ENCODE data around the gene EPB41L2.

EPB41L2 gene

GRCh38 chr6:130848945-130849344, 214.1 kb downstream of the EPB41L2 start:
- Histone ChIP-seq H3K27me3 (ENCODE audit: low read depth, low read length) (0 out of 2 replicates have a peak, but pooled peaks cover 8% of the 10 kb centered on the region), H3K36me3 (replicated peaks; ENCODE audit: low read depth, low read length) (no peaks in the 10 kb centered on the region), H3K4me1 (ENCODE audit: low read length) (peaks cover 9% of the 10 kb centered on the region), H3K79me2 (ENCODE audit: low read length) (no peaks in the 10 kb centered on the region), H3K9ac (ENCODE audit: low read length) (no peak overlapping the region), H3K4me2 (ENCODE audit: low read length) (no peak overlapping the region), H3K27ac (ENCODE audit: low read length) (no peak overlapping the region), H3K9me3 (ENCODE audit: insufficient read depth, low read length) (no peaks in the 10 kb centered on the region), H4K20me1 (ENCODE audit: insufficient read depth, low read length) (no peaks in the 10 kb centered on the region), H2AFZ (ENCODE audit: low read depth, low read length) (no peak overlapping the region), H3K4me3 (ENCODE audit: low read length) (no peak overlapping the region)
- TF ChIP-seq, protein P1, sequence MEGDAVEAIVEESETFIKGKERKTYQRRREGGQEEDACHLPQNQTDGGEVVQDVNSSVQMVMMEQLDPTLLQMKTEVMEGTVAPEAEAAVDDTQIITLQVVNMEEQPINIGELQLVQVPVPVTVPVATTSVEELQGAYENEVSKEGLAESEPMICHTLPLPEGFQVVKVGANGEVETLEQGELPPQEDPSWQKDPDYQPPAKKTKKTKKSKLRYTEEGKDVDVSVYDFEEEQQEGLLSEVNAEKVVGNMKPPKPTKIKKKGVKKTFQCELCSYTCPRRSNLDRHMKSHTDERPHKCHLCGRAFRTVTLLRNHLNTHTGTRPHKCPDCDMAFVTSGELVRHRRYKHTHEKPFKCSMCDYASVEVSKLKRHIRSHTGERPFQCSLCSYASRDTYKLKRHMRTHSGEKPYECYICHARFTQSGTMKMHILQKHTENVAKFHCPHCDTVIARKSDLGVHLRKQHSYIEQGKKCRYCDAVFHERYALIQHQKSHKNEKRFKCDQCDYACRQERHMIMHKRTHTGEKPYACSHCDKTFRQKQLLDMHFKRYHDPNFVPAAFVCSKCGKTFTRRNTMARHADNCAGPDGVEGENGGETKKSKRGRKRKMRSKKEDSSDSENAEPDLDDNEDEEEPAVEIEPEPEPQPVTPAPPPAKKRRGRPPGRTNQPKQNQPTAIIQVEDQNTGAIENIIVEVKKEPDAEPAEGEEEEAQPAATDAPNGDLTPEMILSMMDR (IDR thresholded peaks at IDR 0.05; ENCODE audit: low read depth, low read length): no peak
- TF ChIP-seq EZH2phosphoT487 (IDR thresholded peaks at IDR 0.05; ENCODE audit: low read depth): no peak

GRCh38 chr6:130847001-130847910, 215.8 kb downstream of the EPB41L2 start:
- no peaks in the 10 kb centered on the region for H3K9me3 ChIP-seq (ENCODE audit: insufficient read depth, low read length)
- no peak for TF ChIP-seq EZH2phosphoT487 (IDR thresholded peaks at IDR 0.05; ENCODE audit: low read depth)
- TF ChIP-seq, protein P1 (IDR thresholded peaks at IDR 0.05; ENCODE audit: low read depth, low read length): no peak

DNA sequence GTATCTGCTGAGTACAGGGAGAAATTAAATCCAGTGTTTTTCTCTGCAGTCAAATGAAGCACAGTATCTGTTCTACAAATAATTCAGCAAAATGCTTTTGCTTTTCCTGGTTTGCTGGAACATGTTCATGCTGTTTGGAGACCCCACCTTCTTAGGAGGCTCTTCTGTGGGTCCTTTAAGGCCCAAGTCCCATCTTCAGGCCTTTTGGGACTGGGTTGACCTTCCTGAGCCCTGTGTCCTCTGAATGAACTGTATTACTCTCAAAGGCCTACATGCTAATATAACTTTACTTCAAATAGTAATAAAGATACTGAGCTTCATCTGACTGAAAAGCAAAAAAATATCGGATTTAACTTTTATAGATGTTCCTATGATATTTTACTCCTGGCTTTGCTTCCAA, 216.5 kb downstream of the EPB41L2 start:
- H3K79me2 ChIP-seq (ENCODE audit: low read length): no peaks in the 10 kb centered on the region
- no peak overlapping the region for H3K4me2 ChIP-seq (ENCODE audit: low read length)
- no peak overlapping the region for H3K27ac ChIP-seq (ENCODE audit: low read length)
- no peaks in the 10 kb centered on the region for H4K20me1 ChIP-seq (ENCODE audit: insufficient read depth, low read length)
- no peaks in the 10 kb centered on the region for H3K9me3 ChIP-seq (ENCODE audit: insufficient read depth, low read length)
- H3K9ac ChIP-seq (ENCODE audit: low read length): no peak overlapping the region
- no peaks in the 10 kb centered on the region for H3K27me3 ChIP-seq (ENCODE audit: low read depth, low read length)
- TF ChIP-seq, protein P1 (IDR thresholded peaks at IDR 0.05; ENCODE audit: low read depth, low read length): no peak
- no peak for TF ChIP-seq EZH2phosphoT487 (IDR thresholded peaks at IDR 0.05; ENCODE audit: low read depth)
- no peak overlapping the region for H3K4me3 ChIP-seq (ENCODE audit: low read length)
- H3K4me1 ChIP-seq (ENCODE audit: low read length): peaks cover 9% of the 10 kb centered on the region
- H2AFZ ChIP-seq (ENCODE audit: low read depth, low read length): no peak overlapping the region
- no peaks in the 10 kb centered on the region for H3K36me3 ChIP-seq (replicated peaks; ENCODE audit: low read depth, low read length)

More at GRCh38 chr6:130847001-130847910, 215.8 kb downstream of the EPB41L2 start:
- no peaks in the 10 kb centered on the region for H3K79me2 ChIP-seq (ENCODE audit: low read length)
- H3K9ac ChIP-seq (ENCODE audit: low read length): no peak overlapping the region
- H3K27ac ChIP-seq (ENCODE audit: low read length): no peak overlapping the region
- H3K36me3 ChIP-seq (replicated peaks; ENCODE audit: low read depth, low read length): no peaks in the 10 kb centered on the region
- H3K4me2 ChIP-seq (ENCODE audit: low read length): peak overlapping the region; percentile 54
- peak overlapping the region; percentile 6; the same call in 1 of the 2 replicates for H2AFZ ChIP-seq (ENCODE audit: low read depth, low read length)
- H4K20me1 ChIP-seq (ENCODE audit: insufficient read depth, low read length): no peaks in the 10 kb centered on the region
- H3K4me3 ChIP-seq (ENCODE audit: low read length): no peak overlapping the region
- H3K4me1 ChIP-seq (ENCODE audit: low read length): peaks cover 9% of the 10 kb centered on the region
- H3K27me3 ChIP-seq (ENCODE audit: low read depth, low read length): no peaks in the 10 kb centered on the region

GRCh38 chr6:130843575-130844320, 219.3 kb downstream of the EPB41L2 start:
- Histone ChIP-seq H3K27ac (ENCODE audit: low read length) (no peak overlapping the region), H4K20me1 (ENCODE audit: insufficient read depth, low read length) (no peaks in the 10 kb centered on the region), H2AFZ (ENCODE audit: low read depth, low read length) (no peak overlapping the region), H3K4me1 (ENCODE audit: low read length) (peaks cover 9% of the 10 kb centered on the region), H3K4me3 (ENCODE audit: low read length) (no peak overlapping the region), H3K9ac (ENCODE audit: low read length) (no peak overlapping the region), H3K36me3 (replicated peaks; ENCODE audit: low read depth, low read length) (no peaks in the 10 kb centered on the region), H3K27me3 (ENCODE audit: low read depth, low read length) (no peaks in the 10 kb centered on the region), H3K4me2 (ENCODE audit: low read length) (no peak overlapping the region), H3K79me2 (ENCODE audit: low read length) (no peaks in the 10 kb centered on the region), H3K9me3 (ENCODE audit: insufficient read depth, low read length) (no peaks in the 10 kb centered on the region)
- TF ChIP-seq EZH2phosphoT487 (IDR thresholded peaks at IDR 0.05; ENCODE audit: low read depth): no peak
- TF ChIP-seq, protein P1 (IDR thresholded peaks at IDR 0.05; ENCODE audit: low read depth, low read length): peak; percentile 68
